ENCODE data around the gene GRIN2A.

- no peak for TF ChIP-seq CTCF (conservative IDR thresholded peaks at IDR 0.05)
- TF ChIP-seq ZFX (IDR thresholded peaks at IDR 0.05), result no peak
Observed at GRCh38 chr16:10206215-10206614, 24.0 kb upstream of the GRIN2A start.

All from C4-2B (cell line).